Transverse colon (tissue), 4 donors: ENCODE results near the gene PCDHGA9.

Experiments used
- CTCF ChIP-seq, 5 experiments: fragments of 200-600 bp in 3 of 5; fragments of 450-650 bp in 2 of 5; sonication (generic) in 3 of 5; IDR thresholded peaks; 1 replicate in 2 of 5; 2 replicates in 3 of 5; pipeline ENCODE4 v1.5.1; 2016 to 2017; ENCODE audit warnings: antibody characterized with exemption in 5 of 5, inconsistent platforms in 3 of 5, mild to moderate bottlenecking in 2 of 5, moderate library complexity in 1 of 5
- EP300 ChIP-seq: sonication (generic); formaldehyde crosslinking; IDR thresholded peaks from one replicate; pipeline ENCODE4 v1.6.1; 2017; ENCODE audit warnings: antibody characterized with exemption, low read depth
- POLR2A ChIP-seq: fragments of 450-650 bp; IDR thresholded peaks from one replicate; pipeline ENCODE4 v1.6.1; 2016; ENCODE audit warnings: antibody characterized with exemption, mild to moderate bottlenecking, moderate library complexity
- POLR2AphosphoS5 ChIP-seq, 3 donors: sonication (generic); formaldehyde crosslinking; IDR thresholded peaks; one replicate each; pipeline ENCODE4 v1.6.1; 2016; ENCODE audit warnings: antibody characterized with exemption in 3 of 3

- TF ChIP-seq POLR2A, result no peak
- peak; percentile 18 to 43 (median 39) for TF ChIP-seq CTCF (IDR thresholded peaks at IDR 0.05)
- TF ChIP-seq EP300, result no peak
- no peak for TF ChIP-seq POLR2AphosphoS5 (IDR thresholded peaks at IDR 0.05)
These were observed 42.7 kb upstream of the PCDHGA9 start, which contains the start of gene PCDHGB2 for GRCh38 chr5:141359790-141360426.
